Cardiac fibroblast (primary cell): Measurements from ENCODE around the gene COG3.

Experiments used
- DNase-seq, 2 donors: peaks; one replicate each; pipeline versions ENCODE4 v3.0.0 to v3.0.0-alpha.2; 2010; ENCODE audit warnings: low read depth in 2 of 2
- H3K4me3 ChIP-seq, 2 donors: replicated peaks in 1 of 2; 1 replicate in 1 of 2; 2 replicates in 1 of 2; pipeline ENCODE4 v1.5.1; 2011; ENCODE audit warnings: low read depth in 2 of 2, low read length in 2 of 2, mild to moderate bottlenecking in 2 of 2, moderate library complexity in 1 of 2
- CTCF ChIP-seq: IDR thresholded peaks from one replicate; pipeline ENCODE4 v1.5.1; 2011; ENCODE audit warnings: low read depth, mild to moderate bottlenecking, low read length, inconsistent platforms

The COG3 gene

DNA sequence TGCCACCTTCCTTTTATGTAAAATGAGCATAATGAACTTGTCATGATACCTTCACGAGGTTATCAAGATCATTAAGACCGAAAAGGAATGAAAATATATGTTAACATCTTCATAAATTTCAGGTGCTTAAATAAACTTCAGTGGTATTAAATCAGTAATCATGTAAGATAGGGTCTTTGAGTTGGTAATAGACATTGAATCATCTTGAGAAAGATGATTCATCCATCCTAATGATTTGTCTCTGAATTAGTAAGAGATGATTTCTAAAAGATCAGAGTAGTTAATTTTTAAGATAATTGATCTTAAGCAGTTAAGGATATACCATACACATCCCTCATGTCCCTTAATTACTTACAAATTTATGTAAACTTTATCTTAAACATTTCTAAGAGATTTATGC, 52.0 kb downstream of the COG3 start:
- TF ChIP-seq CTCF: no peak

DNA sequence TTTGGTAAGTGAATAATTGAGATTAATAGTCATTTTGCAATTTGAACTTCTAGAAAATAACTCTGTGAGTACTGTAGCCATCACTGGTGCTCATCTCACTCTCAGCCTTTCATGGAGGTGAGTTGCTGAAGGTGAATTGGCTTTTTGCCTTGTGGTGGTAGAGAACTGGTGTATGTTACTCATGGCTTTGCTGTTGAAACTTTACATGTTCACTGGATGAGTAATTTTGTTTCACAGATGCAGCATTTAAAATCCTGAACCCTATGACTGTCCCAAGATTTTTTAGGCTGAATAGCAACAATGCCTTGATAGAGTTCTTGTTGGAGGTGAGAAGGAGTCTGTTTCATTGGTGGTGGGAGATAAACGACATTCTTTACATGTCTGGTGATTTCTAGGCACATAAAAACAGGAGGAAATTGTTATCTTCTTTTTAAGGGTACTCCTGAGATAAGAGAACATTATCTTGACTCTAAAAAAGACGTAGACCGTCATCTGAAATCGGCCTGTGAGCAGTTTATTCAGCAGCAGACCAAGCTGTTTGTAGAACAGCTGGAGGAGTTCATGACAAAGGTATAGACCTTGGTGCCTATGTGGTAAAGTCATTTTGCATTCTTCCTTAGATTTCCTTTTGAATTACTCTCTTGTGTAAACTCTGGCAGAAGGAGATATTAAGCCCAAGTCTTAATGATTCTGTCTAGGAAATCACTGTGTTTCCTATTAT, 53.9 kb downstream of the COG3 start:
- TF ChIP-seq CTCF: no peak
- no peak overlapping the region for H3K4me3 ChIP-seq
- DNase-seq: peak; percentile 29 to 80

More for the DNA sequence above, 52.0 kb downstream of the COG3 start:
- DNase-seq: no peak
- H3K4me3 ChIP-seq: no peak overlapping the region

DNA sequence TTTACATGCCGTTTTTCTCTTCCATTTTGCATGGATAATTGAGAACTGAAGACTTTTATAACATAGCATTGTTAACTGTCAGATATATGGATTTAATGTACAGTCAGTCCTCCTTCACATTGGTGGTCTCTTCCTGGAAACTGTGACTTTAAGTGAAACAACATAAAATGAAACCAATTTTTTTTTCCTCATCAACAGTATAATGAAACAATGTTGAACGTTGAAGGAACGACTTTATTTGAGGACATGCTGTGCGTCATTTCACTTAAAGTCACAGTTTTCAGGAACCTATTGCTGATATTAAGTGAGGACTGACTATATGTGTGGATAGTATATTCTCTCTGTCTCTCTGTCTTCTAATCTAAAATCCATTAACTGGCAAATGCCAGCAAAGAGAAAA, 54.8 kb downstream of the COG3 start:
- TF ChIP-seq CTCF: no peak
- DNase-seq: no peak

DNA sequence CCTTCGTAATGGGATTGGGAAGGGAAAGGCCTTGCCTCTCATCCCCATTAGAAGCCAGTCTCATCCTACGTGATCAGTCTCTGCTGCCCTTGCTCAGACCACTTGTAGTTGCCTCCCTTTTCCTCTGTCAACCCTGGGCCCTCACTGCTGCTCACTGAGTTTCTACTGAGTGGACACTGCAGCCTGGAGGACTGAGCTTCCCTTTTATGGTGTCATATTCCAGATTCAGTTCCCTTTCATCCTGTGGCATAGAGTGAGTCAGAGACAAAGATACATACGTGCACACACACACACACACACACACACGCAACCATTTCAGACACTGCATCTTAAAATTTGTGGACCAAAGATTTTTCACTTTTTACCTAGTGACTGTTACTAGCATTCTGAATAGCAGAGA, 56.6 kb downstream of the COG3 start:
- no peak overlapping the region for H3K4me3 ChIP-seq
- no peak for TF ChIP-seq CTCF
- peak in 1 of 2 donors; percentile 52 for DNase-seq

More for the DNA sequence above, 54.8 kb downstream of the COG3 start:
- H3K4me3 ChIP-seq: no peak overlapping the region

GRCh38 chr13:45522571-45522970, 57.8 kb downstream of the COG3 start:
- DNase-seq: no peak
- TF ChIP-seq CTCF: no peak
- H3K4me3 ChIP-seq: no peak overlapping the region

- no peak overlapping the region for H3K4me3 ChIP-seq
- no peak for DNase-seq
- no peak for TF ChIP-seq CTCF
These were observed 63.1 kb downstream of the COG3 start for GRCh38 chr13:45527699-45528462.
